Prostate gland (tissue), 2 donors: Measurements from ENCODE around the gene NMNAT3. TPM values are rescaled to one million over a fixed set of nuclear protein-coding genes. Genes with fewer than 3 reads are reported as not detected.

Experiments
- DNase-seq: peaks from one replicate; pipeline ENCODE4 v3.0.0-alpha.2; 2019; ENCODE audit warnings: low spot score
- H3K27ac ChIP-seq, 2 donors: fragments of 200-600 bp; sonication (generic); 2 replicates each; pipeline ENCODE4 v1.5.1; 2017 to 2019
- H3K27me3 ChIP-seq: fragments of 200-600 bp; sonication (generic); replicated peaks from 2 replicates; pipeline ENCODE4 v1.5.1; 2019; ENCODE audit not compliant: insufficient read depth
- H3K36me3 ChIP-seq, 2 donors: fragments of 200-600 bp; sonication (generic); 1 replicate in 1 of 2; 2 replicates in 1 of 2; pipeline versions ENCODE4 v1.5.1 to v1.8.1; 2017 to 2019
- H3K4me1 ChIP-seq: fragments of 200-600 bp; sonication (generic); replicated peaks from 2 replicates; pipeline ENCODE4 v1.5.1; 2019
- H3K4me3 ChIP-seq, 2 donors: fragments of 200-600 bp; sonication (generic); 2 replicates each; pipeline ENCODE4 v1.5.1; 2017 to 2019
- H3K9me3 ChIP-seq: fragments of 200-600 bp; sonication (generic); 2 replicates; pipeline ENCODE4 v1.5.1; 2017
- POLR2A ChIP-seq: fragments of 450-650 bp; IDR thresholded peaks from one replicate; pipeline ENCODE4 v1.6.1; 2016; ENCODE audit warnings: antibody characterized with exemption, mild to moderate bottlenecking
- POLR2AphosphoS5 ChIP-seq: sonication (generic); formaldehyde crosslinking; IDR thresholded peaks from one replicate; pipeline ENCODE4 v1.6.1; 2017; ENCODE audit warnings: antibody characterized with exemption
- WGBS: methylation state at CpG from one replicate; pipeline ENCODE4 v1.1.5; 2018; 5-methylcytosine and 5-hydroxymethylcytosine counted together
- intact Hi-C: fragments of 100-400 bp; cut with DNase I; formaldehyde crosslinking; loops from one replicate; pipeline ENCODE4 v1.14.2; 2022
- total RNA-seq, 2 donors: library from RNA; depleted of rRNA; stranded (reverse); fragments of >200 nt; gene quantifications; one replicate each; pipeline ENCODE4 v1.1.0, GENCODE V29; 2016
- TF ChIP-seq, protein P1 (sequence below), 4 experiments: fragments of 200-600 bp in 2 of 4; fragments of 450-650 bp in 2 of 4; sonication (generic) in 2 of 4; IDR thresholded peaks; 1 replicate in 3 of 4; 2 replicates in 1 of 4; pipeline ENCODE4 v1.5.1; 2016 to 2019; ENCODE audit warnings: antibody characterized with exemption in 4 of 4, mild to moderate bottlenecking in 2 of 4, moderate library complexity in 2 of 4

NMNAT3 gene
- total RNA-seq, 2 donors from 2014 or later, result 11.9 to 15.6 TPM

DNA sequence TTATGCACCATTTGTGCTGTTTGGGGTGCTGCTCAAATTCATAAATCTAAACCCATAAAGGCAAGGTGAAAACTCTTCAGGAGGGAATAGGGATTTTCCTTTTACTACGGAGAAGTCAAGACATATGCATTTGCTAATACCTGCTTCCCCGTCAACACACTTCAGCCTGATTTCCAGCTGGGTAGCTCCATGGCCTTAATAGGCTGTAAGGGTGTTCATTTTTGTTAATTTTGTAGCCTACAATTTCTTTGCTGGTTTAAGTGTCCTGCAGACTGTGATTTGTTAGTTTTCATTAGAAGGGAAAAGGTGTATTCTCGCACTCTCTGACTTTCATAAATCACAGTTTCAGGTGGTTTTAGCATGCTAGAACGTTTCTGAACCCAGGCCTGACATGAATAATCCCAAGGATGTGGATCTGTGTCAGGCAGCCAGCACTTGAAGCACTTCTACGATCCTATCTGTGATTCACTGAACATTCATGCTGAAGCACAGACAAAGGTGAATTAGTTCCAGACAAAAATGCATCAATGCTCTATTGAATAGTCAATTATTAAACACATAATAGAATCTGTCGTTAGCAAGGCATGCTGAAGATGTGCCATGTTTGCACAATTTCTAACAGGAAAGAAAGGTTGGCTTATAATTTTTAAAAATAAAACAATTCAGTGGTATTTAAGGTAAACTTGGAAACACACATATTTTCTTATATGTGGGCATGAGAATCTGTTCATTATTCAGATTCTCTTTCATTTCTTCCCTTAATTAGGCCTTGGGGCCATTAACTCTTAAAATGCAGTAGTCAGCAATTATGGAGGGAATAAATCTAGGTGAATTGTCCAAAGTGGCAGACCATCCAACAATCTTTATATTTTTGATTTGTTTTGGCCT lies 17.9 kb upstream of the NMNAT3 start:
- 46% methylated on average over 6 of the region's 6 CpGs for WGBS
- no peaks in the 10 kb centered on the region for H3K36me3 ChIP-seq
- intact Hi-C loops, result no loop called here
- no peaks in the 10 kb centered on the region for H3K9me3 ChIP-seq
- no peak overlapping the region for H3K4me3 ChIP-seq
- no peak for DNase-seq
- no peaks in the 10 kb centered on the region for H3K4me1 ChIP-seq
- no peaks in the 10 kb centered on the region for H3K27me3 ChIP-seq
- H3K27ac ChIP-seq, result no peak overlapping the region
- TF ChIP-seq, protein P1, sequence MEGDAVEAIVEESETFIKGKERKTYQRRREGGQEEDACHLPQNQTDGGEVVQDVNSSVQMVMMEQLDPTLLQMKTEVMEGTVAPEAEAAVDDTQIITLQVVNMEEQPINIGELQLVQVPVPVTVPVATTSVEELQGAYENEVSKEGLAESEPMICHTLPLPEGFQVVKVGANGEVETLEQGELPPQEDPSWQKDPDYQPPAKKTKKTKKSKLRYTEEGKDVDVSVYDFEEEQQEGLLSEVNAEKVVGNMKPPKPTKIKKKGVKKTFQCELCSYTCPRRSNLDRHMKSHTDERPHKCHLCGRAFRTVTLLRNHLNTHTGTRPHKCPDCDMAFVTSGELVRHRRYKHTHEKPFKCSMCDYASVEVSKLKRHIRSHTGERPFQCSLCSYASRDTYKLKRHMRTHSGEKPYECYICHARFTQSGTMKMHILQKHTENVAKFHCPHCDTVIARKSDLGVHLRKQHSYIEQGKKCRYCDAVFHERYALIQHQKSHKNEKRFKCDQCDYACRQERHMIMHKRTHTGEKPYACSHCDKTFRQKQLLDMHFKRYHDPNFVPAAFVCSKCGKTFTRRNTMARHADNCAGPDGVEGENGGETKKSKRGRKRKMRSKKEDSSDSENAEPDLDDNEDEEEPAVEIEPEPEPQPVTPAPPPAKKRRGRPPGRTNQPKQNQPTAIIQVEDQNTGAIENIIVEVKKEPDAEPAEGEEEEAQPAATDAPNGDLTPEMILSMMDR (IDR thresholded peaks at IDR 0.05), result no peak
- TF ChIP-seq POLR2A (no peak), POLR2AphosphoS5 (no peak)

DNA sequence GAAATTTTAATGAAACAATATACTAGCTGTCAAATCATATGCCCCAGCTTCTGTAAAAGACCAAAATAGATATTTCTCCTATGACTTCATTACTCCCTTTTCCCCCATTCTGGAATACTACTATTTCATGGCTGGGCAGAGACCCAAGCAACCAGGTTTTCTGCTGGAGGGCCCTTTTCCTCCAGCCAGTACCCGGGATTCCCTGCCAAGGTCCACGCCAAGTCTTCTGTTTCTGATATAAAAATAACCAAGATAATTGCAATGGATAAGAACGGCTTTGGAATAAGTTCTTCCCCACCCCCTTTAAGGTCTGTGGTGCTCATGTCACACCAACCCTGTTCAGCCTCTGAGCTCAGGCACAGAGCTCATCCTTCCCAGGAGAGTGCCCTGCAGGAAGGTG lies 17.2 kb upstream of the NMNAT3 start:
- Histone ChIP-seq H3K9me3 (no peaks in the 10 kb centered on the region), H3K4me3 (no peak overlapping the region), H3K27me3 (no peaks in the 10 kb centered on the region), H3K36me3 (no peaks in the 10 kb centered on the region), H3K27ac (no peak overlapping the region), H3K4me1 (no peaks in the 10 kb centered on the region)
- TF ChIP-seq, protein P1 (IDR thresholded peaks at IDR 0.05), result no peak
- DNase-seq, result no peak
- 38% methylated on average over 3 of the region's 3 CpGs for WGBS
- intact Hi-C loops, result no loop called here

- Histone ChIP-seq H3K4me3 (no peak overlapping the region), H3K9me3 (no peaks in the 10 kb centered on the region), H3K27me3 (no peaks in the 10 kb centered on the region), H3K4me1 (no peaks in the 10 kb centered on the region), H3K27ac (no peak overlapping the region), H3K36me3 (no peaks in the 10 kb centered on the region)
- intact Hi-C loops, result no loop called here
- DNase-seq, result no peak
- TF ChIP-seq POLR2A (no peak), POLR2AphosphoS5 (no peak)
- TF ChIP-seq, protein P1 (IDR thresholded peaks at IDR 0.05), result no peak
- 62% methylated on average over 1 of the region's 1 CpG for WGBS
Observed at GRCh38 chr3:139694542-139694941, 16.8 kb upstream of the NMNAT3 start.

DNA sequence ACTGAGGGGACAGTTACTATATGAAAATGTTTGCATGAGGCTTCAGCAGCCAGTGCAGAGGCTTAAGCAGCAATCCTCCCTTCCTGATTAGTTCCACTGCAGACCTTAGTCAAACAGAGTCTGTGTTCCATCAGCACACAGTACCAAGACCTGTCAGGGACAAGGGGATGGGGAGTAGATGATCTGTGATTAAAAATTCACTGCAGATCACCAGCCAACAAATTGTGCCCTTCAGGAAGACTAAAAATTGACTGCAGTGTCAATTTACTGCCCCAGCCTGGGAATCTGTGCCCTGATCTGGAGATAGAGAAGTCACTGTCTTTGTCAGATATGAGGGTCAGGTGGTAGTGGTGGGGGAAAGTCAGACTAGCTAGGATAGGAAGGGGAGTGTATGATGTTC lies 13.8 kb upstream of the NMNAT3 start:
- DNase-seq, result no peak
- intact Hi-C loops, result no loop called here
- Histone ChIP-seq H3K4me1 (no peaks in the 10 kb centered on the region), H3K4me3 (no peak overlapping the region), H3K9me3 (no peaks in the 10 kb centered on the region), H3K27me3 (no peaks in the 10 kb centered on the region), H3K36me3 (no peaks in the 10 kb centered on the region), H3K27ac (no peak overlapping the region)
- no peak for TF ChIP-seq POLR2AphosphoS5
- TF ChIP-seq, protein P1 (IDR thresholded peaks at IDR 0.05), result no peak
- TF ChIP-seq POLR2A, result no peak

DNA sequence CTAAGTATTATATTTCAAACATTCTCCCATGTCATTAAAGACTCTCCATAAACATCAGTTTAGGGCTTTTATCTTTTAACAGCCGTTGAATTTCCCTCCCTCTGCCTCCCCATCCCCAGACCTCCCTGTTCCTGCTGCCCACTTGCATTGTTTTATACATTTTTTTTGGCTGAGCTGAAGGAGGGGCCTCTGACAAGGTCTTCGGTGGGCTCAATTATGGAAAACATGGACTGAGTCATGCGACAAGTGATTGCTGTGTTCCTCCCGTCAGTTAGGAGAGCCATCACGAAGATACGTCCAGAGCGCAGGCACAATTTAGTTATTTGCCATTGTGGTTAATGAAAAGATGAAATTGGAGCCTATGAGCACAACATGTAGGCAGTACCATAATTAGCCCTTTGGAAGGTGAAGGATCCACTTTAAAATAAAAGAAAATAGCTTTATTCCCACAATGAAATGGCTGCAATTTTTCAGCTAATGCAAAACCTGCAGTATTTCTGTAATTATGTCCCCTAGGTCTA lies 12.0 kb upstream of the NMNAT3 start:
- no peaks in the 10 kb centered on the region for H3K9me3 ChIP-seq
- no peak overlapping the region for H3K4me3 ChIP-seq
- no peak overlapping the region for H3K27ac ChIP-seq
- no peaks in the 10 kb centered on the region for H3K27me3 ChIP-seq
- H3K4me1 ChIP-seq, result no peaks in the 10 kb centered on the region
- intact Hi-C loops, result no loop called here
- no peak for DNase-seq
- H3K36me3 ChIP-seq, result no peaks in the 10 kb centered on the region
- TF ChIP-seq POLR2A (no peak), POLR2AphosphoS5 (no peak)
- TF ChIP-seq, protein P1 (IDR thresholded peaks at IDR 0.05), result no peak
- WGBS, result 63% methylated on average over 7 of the region's 7 CpGs
